Activated CD4-positive, alpha-beta T cell treated with anti-CD3 and anti-CD28 coated beads, Interleukin-2, Interleukin-4, amounts not matched to agents 100 ng/mL and 50 ng/mL, durations not matched to agents 16 hours and 8 hours (primary cell): ENCODE data around the gene ZNF469.

ENCODE experiments used
- DNase-seq: peaks from one replicate; pipeline ENCODE4 v3.0.0-alpha.2; 2020; ENCODE audit warnings: low spot score

Gene ZNF469

GRCh38 chr16:88346680-88347505 lies 35.9 kb upstream of the ZNF469 start:
- DNase-seq = no peak

GRCh38 chr16:88347656-88348376 lies 34.9 kb upstream of the ZNF469 start:
- no peak for DNase-seq

DNA sequence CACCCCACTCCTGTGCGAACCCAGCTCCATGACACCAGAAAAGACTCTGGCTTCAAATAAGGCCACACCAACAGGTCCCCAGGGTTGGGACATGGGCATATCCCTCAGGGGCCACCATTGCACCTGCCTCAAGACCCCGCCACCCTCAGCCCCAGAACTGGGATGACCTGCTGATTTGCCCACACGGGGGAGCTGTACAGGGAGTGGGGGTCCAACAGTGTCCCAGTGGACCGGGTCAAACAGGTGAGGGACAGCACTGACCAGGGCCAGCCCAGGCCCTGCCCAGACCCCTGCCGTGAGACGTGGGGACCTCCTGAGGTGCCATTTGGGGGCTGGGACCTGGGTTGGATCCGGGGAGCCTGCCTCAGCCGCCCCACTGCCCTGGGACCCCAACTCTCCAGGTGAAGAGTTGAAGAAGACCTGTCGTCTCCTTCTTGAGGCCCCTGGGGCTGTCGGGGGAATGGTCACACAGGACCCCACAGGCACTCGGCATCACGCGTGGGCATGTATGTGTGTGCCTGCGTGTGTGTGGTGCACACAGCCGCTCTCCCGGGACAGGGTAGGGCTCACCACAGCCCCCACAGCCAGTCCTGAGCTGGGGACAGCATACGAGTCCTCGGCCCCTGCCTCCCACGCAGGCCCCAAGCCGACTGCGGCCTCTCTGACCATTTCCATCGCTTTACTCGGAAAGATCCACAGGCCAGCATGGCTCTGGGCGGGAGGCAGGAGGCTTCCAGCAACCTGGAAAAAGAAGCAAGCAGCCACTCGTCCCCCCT lies 34.2 kb upstream of the ZNF469 start:
- DNase-seq = no peak

- no peak for DNase-seq
These were observed 33.4 kb upstream of the ZNF469 start for GRCh38 chr16:88349153-88349902.

DNA sequence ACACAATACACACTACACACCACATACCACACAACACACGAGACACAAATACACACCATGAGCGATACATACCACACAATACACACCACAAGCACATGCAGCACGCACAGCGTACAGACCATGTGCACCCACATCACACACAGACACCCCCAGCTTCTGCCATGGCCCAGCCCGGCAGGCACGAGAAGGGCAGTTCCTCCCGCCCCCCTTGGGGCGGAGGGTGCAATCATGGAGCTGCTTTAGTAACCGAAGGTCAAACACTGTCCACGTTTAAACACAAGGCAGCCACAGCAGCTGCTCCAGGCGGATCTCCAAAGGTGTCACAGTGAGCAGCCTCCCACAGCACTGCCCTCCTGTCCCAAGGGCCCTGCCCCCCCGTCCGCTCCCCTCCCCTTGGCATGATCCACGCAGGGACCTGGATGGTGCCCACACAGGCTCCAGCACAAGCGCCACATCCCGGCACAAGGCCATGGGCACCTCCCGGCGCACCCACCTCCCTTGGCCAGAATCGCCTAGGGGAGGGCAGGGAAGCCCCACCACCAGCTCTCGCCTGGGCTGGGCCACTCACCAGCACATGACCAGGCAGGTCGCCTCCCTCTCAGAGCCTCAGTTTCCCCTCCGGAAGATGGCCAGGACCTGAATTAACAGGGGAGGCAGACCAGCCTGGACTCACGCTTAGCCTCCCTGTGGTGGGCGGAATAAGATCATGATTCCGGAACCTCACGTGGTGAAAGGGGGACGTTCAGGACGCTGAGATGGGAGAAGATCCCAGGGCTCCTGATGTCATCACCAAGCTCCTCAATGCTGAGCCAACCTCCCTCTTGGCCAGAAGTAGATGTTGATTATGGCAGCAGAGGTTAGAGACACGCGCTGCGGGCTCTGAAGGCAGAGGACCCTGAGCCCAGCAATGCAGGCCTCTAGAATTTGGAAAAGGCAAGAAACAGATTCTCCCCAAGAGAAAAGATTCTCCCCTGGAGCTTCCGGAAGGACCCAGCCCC lies 32.6 kb upstream of the ZNF469 start:
- no peak for DNase-seq

DNA sequence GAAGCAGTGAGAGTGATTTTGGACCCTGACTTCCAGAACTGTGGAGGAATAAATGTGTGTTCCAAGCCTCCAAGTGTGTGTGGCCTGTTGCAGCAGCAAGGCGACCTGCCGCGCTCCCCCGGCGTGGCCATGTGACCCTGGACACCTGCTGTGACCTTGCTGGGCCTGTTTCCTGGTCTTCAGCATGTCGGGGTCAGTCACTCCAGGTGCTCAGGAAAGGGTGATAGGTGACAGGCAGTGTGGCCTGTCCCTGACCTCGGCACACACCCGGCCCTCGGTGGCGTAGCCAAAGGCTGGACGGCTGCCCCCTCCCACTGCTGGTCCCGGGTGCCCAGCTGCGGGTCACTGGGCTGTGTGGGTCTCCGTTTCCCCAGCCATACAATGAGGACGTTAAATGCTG lies 31.8 kb upstream of the ZNF469 start:
- no peak for DNase-seq

DNA sequence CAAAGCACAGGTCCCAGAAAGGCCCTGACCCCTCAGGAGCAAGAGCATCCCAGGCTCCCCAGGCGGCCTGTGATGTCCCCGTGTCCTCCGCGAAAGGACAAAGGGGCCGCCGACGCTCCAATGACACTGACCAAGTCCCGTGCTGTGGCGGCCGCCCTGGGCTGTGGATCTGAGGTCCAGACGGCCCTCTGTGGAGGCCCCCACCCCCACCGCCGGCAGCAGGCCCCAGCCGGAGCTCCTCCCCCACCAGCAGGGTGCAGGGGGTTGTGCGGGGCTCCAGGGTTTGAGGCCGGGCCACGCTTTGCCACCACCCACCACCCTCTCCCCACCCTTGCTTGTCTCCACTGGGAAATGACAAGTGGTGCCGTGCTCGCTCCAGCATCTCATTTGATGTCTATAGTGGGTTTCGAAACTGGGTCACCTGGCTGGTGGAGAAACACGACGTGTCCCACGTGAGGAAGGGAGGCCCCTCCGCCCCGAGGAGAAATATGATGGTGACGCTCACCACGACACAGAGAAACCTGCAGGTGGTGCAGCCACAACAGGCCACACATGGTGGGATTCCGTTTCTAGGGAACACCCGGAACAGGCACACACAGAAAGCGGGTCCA lies 31.2 kb upstream of the ZNF469 start:
- DNase-seq = no peak

GRCh38 chr16:88352261-88353200 lies 30.2 kb upstream of the ZNF469 start:
- DNase-seq = no peak

- DNase-seq = no peak
These were observed 29.5 kb upstream of the ZNF469 start for GRCh38 chr16:88353232-88353631.

DNA sequence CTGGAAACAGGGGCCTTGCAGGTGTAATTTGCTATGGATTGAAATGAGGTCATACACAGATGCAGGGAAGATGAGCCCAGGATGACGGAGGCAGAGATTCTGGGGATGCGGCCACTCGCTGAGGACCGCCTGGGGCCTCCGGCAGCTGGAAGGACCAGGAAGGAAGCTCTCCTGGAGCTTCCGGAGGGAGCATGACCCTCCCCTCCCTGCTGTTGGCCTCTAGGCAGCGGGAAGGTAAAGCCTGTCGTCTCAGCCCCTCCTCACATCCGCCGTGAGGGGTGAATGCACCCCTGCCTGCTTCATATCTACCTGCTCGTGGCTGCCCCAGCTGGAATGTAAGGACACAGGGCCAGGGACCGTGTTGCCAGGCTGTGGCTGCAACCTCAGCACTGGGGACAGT lies 29.1 kb upstream of the ZNF469 start:
- DNase-seq = no peak

GRCh38 chr16:88354229-88355092 lies 28.3 kb upstream of the ZNF469 start:
- DNase-seq = no peak

- DNase-seq = no peak
These were observed 27.7 kb upstream of the ZNF469 start for GRCh38 chr16:88355093-88355388.

- DNase-seq = no peak
These were observed 27.2 kb upstream of the ZNF469 start for GRCh38 chr16:88355389-88356123.

- no peak for DNase-seq
These were observed 26.5 kb upstream of the ZNF469 start for GRCh38 chr16:88356124-88356726.

GRCh38 chr16:88356727-88357199 lies 26.0 kb upstream of the ZNF469 start:
- DNase-seq = no peak

- no peak for DNase-seq
These were observed 25.3 kb upstream of the ZNF469 start for GRCh38 chr16:88357317-88358022.
